Hematopoietic multipotent progenitor cell treated with erythropoietin and hydrocortisone succinate and interleukin-3 and kit ligand, for 15 days (in vitro differentiated cells): ENCODE results near the gene PBX4.

Experiments used
- DNase-seq: peaks from one replicate; pipeline ENCODE4 v3.0.0-alpha.2; 2015; ENCODE audit warnings: low spot score

PBX4 gene

GRCh38 chr19:19538061-19538784 is 80.3 kb downstream of the PBX4 start, which contains the start of gene CILP2:
TSS of gene CILP2 (plus strand) at chr19:19538265. CDS start at chr19:19538350, 85 bp downstream.
- no peak for DNase-seq

- DNase-seq = no peak
Measured at GRCh38 chr19:19537075-19538048, 81.1 kb downstream of the PBX4 start.

- no peak for DNase-seq
Measured at GRCh38 chr19:19535311-19536191, 82.9 kb downstream of the PBX4 start.

- no peak for DNase-seq
Measured at GRCh38 chr19:19534556-19535265, 83.8 kb downstream of the PBX4 start.

- DNase-seq = no peak
Measured at GRCh38 chr19:19533841-19534240, 84.6 kb downstream of the PBX4 start.

DNA sequence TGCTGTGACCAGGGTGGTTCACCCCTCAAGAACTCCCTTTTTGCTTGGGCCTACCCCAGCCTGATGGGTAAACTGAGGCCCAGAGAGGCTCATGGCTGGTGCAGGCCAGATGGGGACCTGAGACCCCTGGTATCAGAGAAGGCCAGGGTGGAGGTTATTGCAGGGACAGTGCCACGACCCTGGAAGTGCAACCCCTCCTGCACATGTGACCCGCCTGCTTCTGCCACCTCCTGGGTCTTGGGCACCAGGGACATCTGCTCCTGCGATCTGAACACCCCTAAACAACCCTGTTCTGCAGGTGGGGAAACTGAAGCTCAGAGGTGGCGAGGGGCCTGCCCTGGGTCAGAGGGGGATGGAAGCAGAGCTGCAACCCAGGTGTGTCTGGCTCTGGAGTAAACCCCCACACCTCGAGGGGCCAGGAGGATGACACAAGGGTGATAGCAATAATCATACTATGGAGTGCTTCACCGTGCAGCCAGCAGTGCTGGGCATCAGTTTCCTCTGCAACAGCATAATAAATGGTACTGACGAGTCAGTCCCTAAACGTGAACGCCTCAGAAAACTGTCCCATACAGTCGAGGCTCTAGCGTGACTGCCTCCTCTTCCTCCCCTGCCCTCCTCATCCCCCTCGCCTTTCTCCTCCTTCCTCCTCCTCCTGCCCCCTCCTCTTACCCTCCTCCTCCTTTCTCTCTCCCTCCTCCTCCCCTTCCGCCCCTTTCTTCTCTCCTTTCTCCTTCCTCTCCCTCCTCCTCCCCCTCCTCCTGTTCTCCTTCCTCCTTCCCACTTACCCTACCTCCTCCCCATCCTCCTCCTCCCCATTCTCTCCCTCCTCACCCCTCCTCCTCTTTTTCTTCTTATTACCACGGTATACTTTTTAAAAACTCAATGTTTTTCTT is 85.4 kb downstream of the PBX4 start:
- no peak for DNase-seq

DNA sequence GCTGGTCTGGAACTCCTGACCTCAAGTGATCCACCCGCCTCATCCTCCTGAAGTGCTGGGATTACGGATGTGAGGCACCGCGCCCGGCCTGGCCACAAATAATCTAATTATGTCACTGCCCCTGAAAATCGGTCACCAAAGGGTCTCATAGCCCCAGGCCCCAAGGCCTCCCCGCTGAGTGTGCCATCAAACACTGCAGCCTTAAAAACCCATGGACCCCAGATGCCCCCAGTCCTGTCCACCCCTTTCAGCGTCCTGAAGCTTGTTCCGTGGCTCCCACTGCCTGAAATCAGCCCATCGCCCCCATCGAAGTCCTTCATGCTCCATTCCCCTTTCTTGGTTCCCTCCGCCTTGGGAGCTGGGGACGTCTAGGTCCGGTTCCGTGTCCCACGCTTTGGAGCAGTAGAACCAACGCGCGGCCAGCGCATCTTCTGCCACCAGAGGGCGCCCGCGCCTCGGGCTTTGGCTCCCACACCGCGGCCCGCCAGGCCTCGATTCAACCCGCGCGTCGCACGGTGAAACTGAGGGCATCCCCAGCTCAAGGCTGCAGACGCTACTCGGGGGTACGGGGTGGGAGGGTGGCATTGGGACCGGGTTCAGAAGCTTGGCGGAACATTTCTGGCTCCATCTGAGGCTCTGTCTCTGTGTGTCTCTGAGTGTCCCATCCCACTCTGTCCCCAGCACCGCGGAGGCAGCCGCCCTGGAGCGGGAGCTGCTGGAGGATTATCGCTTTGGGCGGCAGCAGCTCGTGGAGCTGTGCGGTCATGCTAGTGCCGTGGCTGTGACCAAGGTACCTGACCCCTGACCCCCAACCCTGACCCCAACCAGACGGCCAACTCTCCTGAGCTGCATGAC is 86.3 kb downstream of the PBX4 start:
- DNase-seq = peak; percentile 76

DNA sequence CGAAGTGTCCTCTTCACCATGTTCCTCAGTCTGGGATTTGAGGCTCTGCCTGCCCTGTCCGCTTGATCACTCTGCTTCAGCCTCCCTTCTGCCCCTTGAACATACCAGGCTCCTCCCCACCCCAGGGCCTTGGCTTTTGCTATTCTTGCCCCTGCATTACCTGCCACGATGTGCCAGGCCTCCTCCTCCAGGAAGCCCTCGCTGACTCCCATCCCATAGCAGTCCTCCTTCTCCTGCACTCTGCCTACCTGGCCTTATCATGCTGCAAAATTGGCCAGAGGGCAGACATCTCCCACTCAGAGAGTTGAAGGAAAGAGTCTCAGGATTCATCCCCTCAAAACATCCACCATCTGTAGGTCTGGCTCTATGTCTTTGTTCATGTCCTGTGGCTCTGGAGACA is 87.6 kb downstream of the PBX4 start:
- DNase-seq = no peak

DNA sequence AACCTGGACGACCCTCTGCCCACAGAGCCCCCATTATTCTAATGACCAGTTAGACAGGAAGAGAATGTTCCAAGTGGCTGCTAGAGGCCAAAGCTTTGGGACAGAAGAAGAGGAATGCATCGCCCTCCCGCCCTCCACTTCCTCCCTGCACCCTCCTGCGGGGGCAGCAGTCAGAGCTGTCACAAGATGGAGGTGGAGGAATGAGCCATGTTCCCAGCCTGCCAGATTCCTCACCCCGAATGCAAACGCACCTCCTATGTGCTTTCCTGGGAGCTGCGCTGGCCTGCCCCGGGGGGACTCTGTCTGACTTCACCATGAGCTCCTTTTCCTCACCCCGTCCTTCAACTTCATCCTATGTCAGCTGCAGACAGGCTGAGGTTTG is 88.1 kb downstream of the PBX4 start:
- no peak for DNase-seq

- DNase-seq = no peak
Measured at GRCh38 chr19:19529783-19530422, 88.6 kb downstream of the PBX4 start.

GRCh38 chr19:19528721-19529490 is 89.6 kb downstream of the PBX4 start, which contains the start of gene YJEFN3:
TSS of gene YJEFN3 (plus strand) at chr19:19528911. CDS start at chr19:19528933, 22 bp downstream.
- no peak for DNase-seq

GRCh38 chr19:19527674-19528625 is 90.5 kb downstream of the PBX4 start:
- DNase-seq = no peak

- no peak for DNase-seq
Measured at GRCh38 chr19:19527371-19527656, 91.2 kb downstream of the PBX4 start.

GRCh38 chr19:19526581-19527370 is 91.7 kb downstream of the PBX4 start:
- no peak for DNase-seq

GRCh38 chr19:19525611-19526380 is 92.7 kb downstream of the PBX4 start:
- no peak for DNase-seq
